ENCODE data around the gene CFAP46. TPM values are rescaled to one million over a fixed set of nuclear protein-coding genes. Genes with fewer than 3 reads are reported as not detected.

CFAP46 gene
- total and polyA plus RNA-seq, 10 donors, result 0.03 to 1.1 (median 0.12) TPM; not detected in 2

DNA sequence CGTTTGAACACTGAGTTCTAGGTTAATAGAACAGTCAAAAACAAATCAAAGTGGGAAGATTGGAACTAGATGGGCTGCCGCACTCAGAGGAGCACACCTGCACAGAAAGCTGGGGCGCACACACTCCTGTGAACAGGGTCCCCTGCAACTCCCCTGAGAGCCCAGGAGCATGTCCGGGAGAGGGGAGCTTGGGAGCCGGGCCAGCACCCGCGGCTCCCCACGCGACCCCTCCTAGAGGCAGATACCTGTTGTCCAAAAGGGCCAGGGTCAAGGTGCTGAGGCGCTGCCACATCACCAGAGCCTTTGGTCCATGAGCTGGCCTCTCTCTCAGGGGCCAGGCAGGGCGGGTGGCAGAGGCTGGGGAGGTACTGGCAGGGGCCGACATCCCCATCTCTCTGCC lies 162.0 kb downstream of the CFAP46 start:
- intact Hi-C loops (cut with DNase I; ENCODE audit: low total_unique reads), result no loop called here
- H3K36me3 ChIP-seq, result peaks cover 0 to 87% (median 62%) of the 10 kb centered on the region in 6 donors
- H3K27ac ChIP-seq, result no peak overlapping the region
- DNase-seq, result no peak
- H3K4me3 ChIP-seq, result no peak overlapping the region
- peaks cover 0 to 29% (median 0%) of the 10 kb centered on the region in 8 donors for H3K9me3 ChIP-seq
- TF ChIP-seq POLR2AphosphoS5 (IDR thresholded peaks at IDR 0.05) (no peak), POLR2A (IDR thresholded peaks at IDR 0.05) (no peak)
- TF ChIP-seq, protein P1, sequence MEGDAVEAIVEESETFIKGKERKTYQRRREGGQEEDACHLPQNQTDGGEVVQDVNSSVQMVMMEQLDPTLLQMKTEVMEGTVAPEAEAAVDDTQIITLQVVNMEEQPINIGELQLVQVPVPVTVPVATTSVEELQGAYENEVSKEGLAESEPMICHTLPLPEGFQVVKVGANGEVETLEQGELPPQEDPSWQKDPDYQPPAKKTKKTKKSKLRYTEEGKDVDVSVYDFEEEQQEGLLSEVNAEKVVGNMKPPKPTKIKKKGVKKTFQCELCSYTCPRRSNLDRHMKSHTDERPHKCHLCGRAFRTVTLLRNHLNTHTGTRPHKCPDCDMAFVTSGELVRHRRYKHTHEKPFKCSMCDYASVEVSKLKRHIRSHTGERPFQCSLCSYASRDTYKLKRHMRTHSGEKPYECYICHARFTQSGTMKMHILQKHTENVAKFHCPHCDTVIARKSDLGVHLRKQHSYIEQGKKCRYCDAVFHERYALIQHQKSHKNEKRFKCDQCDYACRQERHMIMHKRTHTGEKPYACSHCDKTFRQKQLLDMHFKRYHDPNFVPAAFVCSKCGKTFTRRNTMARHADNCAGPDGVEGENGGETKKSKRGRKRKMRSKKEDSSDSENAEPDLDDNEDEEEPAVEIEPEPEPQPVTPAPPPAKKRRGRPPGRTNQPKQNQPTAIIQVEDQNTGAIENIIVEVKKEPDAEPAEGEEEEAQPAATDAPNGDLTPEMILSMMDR (IDR thresholded peaks at IDR 0.05 in 8 of 11, conservative IDR thresholded peaks at IDR 0.05 in 3 of 11), result no peak
- H3K4me1 ChIP-seq, result peaks cover 0 to 20% (median 10%) of the 10 kb centered on the region in 6 donors
- WGBS, 5 donors, result 92 to 95% (median 92%) methylated on average over 11 to 12 of the region's 12 CpGs
- H3K27me3 ChIP-seq (replicated peaks in 1 of 7), result peaks cover 0 to 23% (median 18%) of the 10 kb centered on the region in 7 donors

DNA sequence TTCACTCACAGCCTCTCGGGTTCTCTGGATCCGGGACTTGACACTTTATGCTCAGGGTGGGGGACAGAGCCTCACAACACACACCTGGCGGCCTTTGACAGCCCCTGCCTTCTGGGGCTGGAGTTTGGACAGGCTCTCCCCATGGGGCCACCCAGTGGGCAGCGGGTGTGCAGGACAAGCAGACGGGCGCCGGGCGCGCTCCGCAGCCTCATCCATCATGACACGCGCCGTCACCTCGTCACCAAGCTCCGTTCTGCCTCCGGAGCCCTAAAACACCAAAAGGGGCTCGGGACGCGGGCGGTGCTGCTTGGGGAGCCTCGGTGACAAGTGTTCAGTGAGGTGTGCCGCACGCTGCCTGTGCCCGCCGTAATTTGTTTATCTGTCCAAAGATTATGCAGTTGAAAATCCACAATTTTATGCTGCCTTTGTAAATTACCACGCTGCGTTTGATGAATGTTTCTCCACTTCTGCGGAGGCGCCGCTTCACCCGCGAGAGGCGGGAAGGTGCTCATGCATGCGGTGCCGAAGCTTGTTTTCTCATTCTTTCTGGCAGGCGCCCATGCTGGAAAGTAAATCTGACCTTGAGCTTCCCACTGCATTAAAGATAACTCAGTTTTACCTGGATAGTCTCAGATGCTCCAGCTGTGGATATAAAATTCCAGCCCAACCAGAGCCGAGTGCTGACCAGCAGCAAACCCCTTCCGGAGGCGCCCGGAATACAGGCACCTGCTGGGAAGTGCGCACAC lies 162.6 kb downstream of the CFAP46 start:
- Histone ChIP-seq H3K36me3 (peaks cover 0 to 91% (median 62%) of the 10 kb centered on the region in 6 donors), H3K4me1 (peaks cover 0 to 14% (median 5%) of the 10 kb centered on the region in 6 donors), H3K27ac (no peak overlapping the region), H3K9me3 (peaks cover 0 to 22% (median 0%) of the 10 kb centered on the region in 8 donors), H3K4me3 (no peak overlapping the region), H3K27me3 (replicated peaks in 1 of 7) (peaks cover 0 to 17% (median 12%) of the 10 kb centered on the region in 7 donors)
- intact Hi-C loops (cut with DNase I; ENCODE audit: low total_unique reads), result no loop called here
- no peak for DNase-seq
- WGBS, 5 donors, result 94 to 96% (median 95%) methylated on average over 39 to 41 of the region's 41 CpGs
- TF ChIP-seq, protein P1 (IDR thresholded peaks at IDR 0.05 in 8 of 11, conservative IDR thresholded peaks at IDR 0.05 in 3 of 11), result no peak
- TF ChIP-seq POLR2A (IDR thresholded peaks at IDR 0.05) (no peak), POLR2AphosphoS5 (IDR thresholded peaks at IDR 0.05) (no peak)

DNA sequence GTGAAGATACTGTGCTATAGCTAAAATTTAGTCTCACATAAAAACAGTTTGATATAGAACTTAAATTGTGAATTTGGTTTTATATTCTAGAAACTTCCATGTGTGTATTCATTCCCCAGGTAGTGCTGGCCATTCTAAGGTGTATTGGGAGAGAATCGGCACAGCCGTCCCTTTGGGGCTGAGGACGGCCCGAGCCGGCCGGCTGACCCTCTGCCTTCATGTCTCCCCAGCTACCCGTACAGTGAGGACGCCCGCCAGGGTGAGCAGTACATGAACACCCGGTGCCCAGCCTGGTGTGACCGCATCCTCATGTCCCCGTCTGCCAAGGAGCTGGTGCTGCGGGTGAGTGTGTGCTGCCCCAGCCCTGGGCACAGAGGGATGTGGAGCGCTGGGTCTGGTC lies 164.9 kb downstream of the CFAP46 start:
- no peaks in the 10 kb centered on the region for H3K27me3 ChIP-seq (replicated peaks in 1 of 7)
- H3K36me3 ChIP-seq, result peaks cover 0 to 92% (median 52%) of the 10 kb centered on the region in 6 donors
- TF ChIP-seq POLR2AphosphoS5 (IDR thresholded peaks at IDR 0.05) (no peak), POLR2A (IDR thresholded peaks at IDR 0.05) (no peak)
- TF ChIP-seq, protein P1 (IDR thresholded peaks at IDR 0.05 in 8 of 11, conservative IDR thresholded peaks at IDR 0.05 in 3 of 11), result no peak
- 92 to 97% (median 95%) methylated on average over 8 to 14 of the region's 14 CpGs for WGBS, 5 donors
- H3K4me3 ChIP-seq, result no peak overlapping the region
- no peak for DNase-seq
- peaks cover 0 to 5% (median 0%) of the 10 kb centered on the region in 8 donors for H3K9me3 ChIP-seq
- no peaks in the 10 kb centered on the region for H3K4me1 ChIP-seq
- H3K27ac ChIP-seq, result no peak overlapping the region
- intact Hi-C loops (cut with DNase I; ENCODE audit: low total_unique reads), result no loop called here

DNA sequence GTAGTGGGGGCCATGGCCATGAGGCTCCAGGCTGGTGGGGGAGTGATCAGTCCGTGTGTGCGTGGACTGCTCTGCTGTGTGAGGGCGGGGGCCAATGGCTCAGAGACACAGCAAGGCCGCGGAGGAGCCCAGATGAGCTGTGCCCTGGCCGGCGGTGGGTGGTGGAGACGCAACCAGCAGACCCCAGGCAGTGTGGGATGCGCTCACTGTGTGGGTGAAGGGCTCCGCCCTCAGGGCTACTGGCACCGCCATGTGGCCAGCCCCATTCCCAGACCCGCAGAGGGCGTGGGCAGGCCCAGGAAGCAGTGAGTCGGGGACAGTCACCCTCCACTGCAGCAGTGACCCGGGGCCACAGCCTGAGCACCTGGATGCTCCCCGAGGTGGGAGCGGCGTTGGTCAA lies 165.5 kb downstream of the CFAP46 start:
- peaks cover 0 to 89% (median 45%) of the 10 kb centered on the region in 6 donors for H3K36me3 ChIP-seq
- no peaks in the 10 kb centered on the region for H3K4me1 ChIP-seq
- H3K9me3 ChIP-seq, result peaks cover 0 to under 1% (median 0%) of the 10 kb centered on the region in 8 donors
- no peaks in the 10 kb centered on the region for H3K27me3 ChIP-seq (replicated peaks in 1 of 7)
- intact Hi-C loops (cut with DNase I; ENCODE audit: low total_unique reads), result no loop called here
- 86 to 98% (median 91%) methylated on average over 12 to 18 of the region's 18 CpGs for WGBS, 5 donors
- H3K4me3 ChIP-seq, result no peak overlapping the region
- H3K27ac ChIP-seq, result no peak overlapping the region
- no peak for DNase-seq
- TF ChIP-seq, protein P1 (IDR thresholded peaks at IDR 0.05 in 8 of 11, conservative IDR thresholded peaks at IDR 0.05 in 3 of 11), result no peak
- no peak for TF ChIP-seq POLR2A (IDR thresholded peaks at IDR 0.05)
- peak in 1 of 3 donors; percentile 4 for TF ChIP-seq POLR2AphosphoS5 (IDR thresholded peaks at IDR 0.05)

Data from spleen (tissue), 11 donors.